ENCODE results near the gene FBLN1. TPM values are rescaled to one million over a fixed set of nuclear protein-coding genes. Genes with fewer than 3 reads are reported as not detected.

Gene FBLN1
- total and polyA plus RNA-seq, 9 of the 15 experiments (the other 6 are each of a cell fraction or from before 2014, with no cell fraction given), result 0.66 TPM; not detected in 8

DNA sequence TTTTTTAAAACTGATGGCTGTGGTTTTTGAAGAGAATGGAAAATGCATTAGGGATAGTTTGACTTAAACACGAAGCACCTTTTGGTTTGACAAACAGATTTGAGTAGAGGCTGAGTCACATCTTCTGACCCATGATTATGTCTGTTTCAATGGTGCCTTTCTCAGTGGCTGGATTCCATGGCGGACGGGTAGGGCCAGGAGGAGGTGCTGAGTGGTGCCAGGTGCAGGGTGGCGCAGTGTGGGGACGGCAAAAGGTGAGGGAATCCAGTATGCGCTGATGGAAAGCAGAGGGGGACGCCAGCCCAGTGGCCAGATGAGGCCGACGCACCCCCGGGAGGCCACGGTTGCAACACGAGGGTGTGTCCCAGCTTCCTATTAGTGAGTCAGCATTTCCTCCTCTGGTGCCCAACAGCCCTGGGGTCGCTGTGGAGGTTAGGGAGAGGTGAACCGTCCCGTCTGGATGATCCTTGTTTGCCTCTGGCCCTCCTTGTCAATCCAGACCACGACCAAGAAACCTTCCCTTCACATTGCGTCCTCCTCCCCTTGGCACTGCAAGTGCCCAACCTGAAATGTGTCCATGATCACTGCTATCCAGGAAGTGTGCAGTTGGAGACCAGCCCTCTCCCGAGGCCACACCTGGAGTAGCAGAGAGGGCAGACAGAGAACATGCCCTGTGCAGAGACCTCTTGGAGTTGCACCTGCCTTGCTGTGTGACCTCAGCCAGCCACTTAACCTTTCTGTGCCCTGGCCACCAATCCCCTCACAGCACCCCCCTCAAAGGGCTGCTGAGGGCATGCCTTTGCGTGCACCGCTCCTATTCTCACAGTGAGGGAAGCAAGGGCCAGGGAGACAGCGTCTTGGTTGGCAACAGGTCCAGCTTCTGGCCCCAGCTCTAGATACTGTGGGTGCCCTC lies 136.4 kb downstream of the FBLN1 start (continued):
- TF ChIP-seq, protein P1, sequence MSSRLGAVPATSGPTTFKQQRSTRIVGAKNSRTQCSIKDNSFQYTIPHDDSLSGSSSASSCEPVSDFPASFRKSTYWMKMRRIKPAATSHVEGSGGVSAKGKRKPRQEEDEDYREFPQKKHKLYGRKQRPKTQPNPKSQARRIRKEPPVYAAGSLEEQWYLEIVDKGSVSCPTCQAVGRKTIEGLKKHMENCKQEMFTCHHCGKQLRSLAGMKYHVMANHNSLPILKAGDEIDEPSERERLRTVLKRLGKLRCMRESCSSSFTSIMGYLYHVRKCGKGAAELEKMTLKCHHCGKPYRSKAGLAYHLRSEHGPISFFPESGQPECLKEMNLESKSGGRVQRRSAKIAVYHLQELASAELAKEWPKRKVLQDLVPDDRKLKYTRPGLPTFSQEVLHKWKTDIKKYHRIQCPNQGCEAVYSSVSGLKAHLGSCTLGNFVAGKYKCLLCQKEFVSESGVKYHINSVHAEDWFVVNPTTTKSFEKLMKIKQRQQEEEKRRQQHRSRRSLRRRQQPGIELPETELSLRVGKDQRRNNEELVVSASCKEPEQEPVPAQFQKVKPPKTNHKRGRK (tag; IDR thresholded peaks at IDR 0.05), result no peak
- TF ChIP-seq, protein P2, sequence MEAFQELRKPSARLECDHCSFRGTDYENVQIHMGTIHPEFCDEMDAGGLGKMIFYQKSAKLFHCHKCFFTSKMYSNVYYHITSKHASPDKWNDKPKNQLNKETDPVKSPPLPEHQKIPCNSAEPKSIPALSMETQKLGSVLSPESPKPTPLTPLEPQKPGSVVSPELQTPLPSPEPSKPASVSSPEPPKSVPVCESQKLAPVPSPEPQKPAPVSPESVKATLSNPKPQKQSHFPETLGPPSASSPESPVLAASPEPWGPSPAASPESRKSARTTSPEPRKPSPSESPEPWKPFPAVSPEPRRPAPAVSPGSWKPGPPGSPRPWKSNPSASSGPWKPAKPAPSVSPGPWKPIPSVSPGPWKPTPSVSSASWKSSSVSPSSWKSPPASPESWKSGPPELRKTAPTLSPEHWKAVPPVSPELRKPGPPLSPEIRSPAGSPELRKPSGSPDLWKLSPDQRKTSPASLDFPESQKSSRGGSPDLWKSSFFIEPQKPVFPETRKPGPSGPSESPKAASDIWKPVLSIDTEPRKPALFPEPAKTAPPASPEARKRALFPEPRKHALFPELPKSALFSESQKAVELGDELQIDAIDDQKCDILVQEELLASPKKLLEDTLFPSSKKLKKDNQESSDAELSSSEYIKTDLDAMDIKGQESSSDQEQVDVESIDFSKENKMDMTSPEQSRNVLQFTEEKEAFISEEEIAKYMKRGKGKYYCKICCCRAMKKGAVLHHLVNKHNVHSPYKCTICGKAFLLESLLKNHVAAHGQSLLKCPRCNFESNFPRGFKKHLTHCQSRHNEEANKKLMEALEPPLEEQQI (IDR thresholded peaks at IDR 0.05), result no peak
- TF ChIP-seq ZNF707 (CRISPR knock-in tag; conservative IDR thresholded peaks at IDR 0.05) (no peak), CEBPB (tag; IDR thresholded peaks at IDR 0.05) (peak; percentile 92), CBX8 (IDR thresholded peaks at IDR 0.05; ENCODE audit: borderline replicate concordance, extremely low read depth, low read depth, low read length, poor library complexity, severe bottlenecking) (no peak), CHD2 (IDR thresholded peaks at IDR 0.05; ENCODE audit: low read depth, low read length) (no peak), MIER1 (IDR thresholded peaks at IDR 0.05; ENCODE audit: low read depth) (no peak)
- TF ChIP-seq, protein P3, sequence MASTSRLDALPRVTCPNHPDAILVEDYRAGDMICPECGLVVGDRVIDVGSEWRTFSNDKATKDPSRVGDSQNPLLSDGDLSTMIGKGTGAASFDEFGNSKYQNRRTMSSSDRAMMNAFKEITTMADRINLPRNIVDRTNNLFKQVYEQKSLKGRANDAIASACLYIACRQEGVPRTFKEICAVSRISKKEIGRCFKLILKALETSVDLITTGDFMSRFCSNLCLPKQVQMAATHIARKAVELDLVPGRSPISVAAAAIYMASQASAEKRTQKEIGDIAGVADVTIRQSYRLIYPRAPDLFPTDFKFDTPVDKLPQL (IDR thresholded peaks at IDR 0.05; ENCODE audit: extremely low read depth, insufficient read length), result no peak
- TF ChIP-seq, protein P4, sequence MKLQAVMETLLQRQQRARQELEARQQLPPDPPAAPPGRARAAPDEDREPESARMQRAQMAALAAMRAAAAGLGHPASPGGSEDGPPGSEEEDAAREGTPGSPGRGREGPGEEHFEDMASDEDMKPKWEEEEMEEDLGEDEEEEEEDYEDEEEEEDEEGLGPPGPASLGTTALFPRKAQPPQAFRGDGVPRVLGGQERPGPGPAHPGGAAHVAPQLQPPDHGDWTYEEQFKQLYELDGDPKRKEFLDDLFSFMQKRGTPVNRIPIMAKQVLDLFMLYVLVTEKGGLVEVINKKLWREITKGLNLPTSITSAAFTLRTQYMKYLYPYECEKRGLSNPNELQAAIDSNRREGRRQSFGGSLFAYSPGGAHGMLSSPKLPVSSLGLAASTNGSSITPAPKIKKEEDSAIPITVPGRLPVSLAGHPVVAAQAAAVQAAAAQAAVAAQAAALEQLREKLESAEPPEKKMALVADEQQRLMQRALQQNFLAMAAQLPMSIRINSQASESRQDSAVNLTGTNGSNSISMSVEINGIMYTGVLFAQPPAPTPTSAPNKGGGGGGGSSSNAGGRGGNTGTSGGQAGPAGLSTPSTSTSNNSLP (IDR thresholded peaks at IDR 0.05; ENCODE audit: borderline replicate concordance, low read depth, low read length), result no peak
- TF ChIP-seq, protein P5, sequence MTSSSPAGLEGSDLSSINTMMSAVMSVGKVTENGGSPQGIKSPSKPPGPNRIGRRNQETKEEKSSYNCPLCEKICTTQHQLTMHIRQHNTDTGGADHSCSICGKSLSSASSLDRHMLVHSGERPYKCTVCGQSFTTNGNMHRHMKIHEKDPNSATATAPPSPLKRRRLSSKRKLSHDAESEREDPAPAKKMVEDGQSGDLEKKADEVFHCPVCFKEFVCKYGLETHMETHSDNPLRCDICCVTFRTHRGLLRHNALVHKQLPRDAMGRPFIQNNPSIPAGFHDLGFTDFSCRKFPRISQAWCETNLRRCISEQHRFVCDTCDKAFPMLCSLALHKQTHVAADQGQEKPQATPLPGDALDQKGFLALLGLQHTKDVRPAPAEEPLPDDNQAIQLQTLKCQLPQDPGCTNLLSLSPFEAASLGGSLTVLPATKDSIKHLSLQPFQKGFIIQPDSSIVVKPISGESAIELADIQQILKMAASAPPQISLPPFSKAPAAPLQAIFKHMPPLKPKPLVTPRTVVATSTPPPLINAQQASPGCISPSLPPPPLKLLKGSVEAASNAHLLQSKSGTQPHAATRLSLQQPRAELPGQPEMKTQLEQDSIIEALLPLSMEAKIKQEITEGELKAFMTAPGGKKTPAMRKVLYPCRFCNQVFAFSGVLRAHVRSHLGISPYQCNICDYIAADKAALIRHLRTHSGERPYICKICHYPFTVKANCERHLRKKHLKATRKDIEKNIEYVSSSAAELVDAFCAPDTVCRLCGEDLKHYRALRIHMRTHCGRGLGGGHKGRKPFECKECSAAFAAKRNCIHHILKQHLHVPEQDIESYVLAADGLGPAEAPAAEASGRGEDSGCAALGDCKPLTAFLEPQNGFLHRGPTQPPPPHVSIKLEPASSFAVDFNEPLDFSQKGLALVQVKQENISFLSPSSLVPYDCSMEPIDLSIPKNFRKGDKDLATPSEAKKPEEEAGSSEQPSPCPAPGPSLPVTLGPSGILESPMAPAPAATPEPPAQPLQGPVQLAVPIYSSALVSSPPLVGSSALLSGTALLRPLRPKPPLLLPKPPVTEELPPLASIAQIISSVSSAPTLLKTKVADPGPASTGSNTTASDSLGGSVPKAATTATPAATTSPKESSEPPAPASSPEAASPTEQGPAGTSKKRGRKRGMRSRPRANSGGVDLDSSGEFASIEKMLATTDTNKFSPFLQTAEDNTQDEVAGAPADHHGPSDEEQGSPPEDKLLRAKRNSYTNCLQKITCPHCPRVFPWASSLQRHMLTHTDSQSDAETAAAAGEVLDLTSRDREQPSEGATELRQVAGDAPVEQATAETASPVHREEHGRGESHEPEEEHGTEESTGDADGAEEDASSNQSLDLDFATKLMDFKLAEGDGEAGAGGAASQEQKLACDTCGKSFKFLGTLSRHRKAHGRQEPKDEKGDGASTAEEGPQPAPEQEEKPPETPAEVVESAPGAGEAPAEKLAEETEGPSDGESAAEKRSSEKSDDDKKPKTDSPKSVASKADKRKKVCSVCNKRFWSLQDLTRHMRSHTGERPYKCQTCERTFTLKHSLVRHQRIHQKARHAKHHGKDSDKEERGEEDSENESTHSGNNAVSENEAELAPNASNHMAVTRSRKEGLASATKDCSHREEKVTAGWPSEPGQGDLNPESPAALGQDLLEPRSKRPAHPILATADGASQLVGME (CRISPR knock-in tag; IDR thresholded peaks at IDR 0.05), result no peak
- TF ChIP-seq, protein P6, sequence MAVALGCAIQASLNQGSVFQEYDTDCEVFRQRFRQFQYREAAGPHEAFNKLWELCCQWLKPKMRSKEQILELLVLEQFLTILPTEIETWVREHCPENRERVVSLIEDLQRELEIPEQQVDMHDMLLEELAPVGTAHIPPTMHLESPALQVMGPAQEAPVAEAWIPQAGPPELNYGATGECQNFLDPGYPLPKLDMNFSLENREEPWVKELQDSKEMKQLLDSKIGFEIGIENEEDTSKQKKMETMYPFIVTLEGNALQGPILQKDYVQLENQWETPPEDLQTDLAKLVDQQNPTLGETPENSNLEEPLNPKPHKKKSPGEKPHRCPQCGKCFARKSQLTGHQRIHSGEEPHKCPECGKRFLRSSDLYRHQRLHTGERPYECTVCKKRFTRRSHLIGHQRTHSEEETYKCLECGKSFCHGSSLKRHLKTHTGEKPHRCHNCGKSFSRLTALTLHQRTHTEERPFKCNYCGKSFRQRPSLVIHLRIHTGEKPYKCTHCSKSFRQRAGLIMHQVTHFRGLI (CRISPR knock-in tag; IDR thresholded peaks at IDR 0.05), result no peak

Data from K562 (cell line).